Esophagus squamous epithelium (tissue), 4 donors: Measurements from ENCODE around the gene PHF3.
A peak's percentile ranks its signal among the peaks of the same experiment; 100 is the strongest.

Source experiments
- CTCF ChIP-seq, 6 experiments: fragments of 450-650 bp in 4 of 6; fragments of 200-600 bp in 2 of 6; sonication (generic) in 2 of 6; IDR thresholded peaks; one replicate each; pipeline ENCODE4 v1.5.1; 2016 to 2019; ENCODE audit warnings: antibody characterized with exemption in 6 of 6, mild to moderate bottlenecking in 4 of 6, moderate library complexity in 4 of 6
- POLR2A ChIP-seq, 4 donors: fragments of 450-650 bp; IDR thresholded peaks; one replicate each; pipeline ENCODE4 v1.6.1; 2017; ENCODE audit warnings: antibody characterized with exemption in 4 of 4, mild to moderate bottlenecking in 4 of 4, moderate library complexity in 3 of 4

GRCh38 chr6:63764318-63764916 is 128.8 kb downstream of the PHF3 start:
- TF ChIP-seq CTCF (IDR thresholded peaks at IDR 0.05) (peak in 5 of 6 experiments; percentile 35 to 68 (median 65)), POLR2A (IDR thresholded peaks at IDR 0.05) (no peak)
